MM.1S (cell line): Measurements from ENCODE around the gene EMP2.

Experiments
- EZH2phosphoT487 ChIP-seq: fragments of 300-600 bp; sonication (generic); IDR thresholded peaks from 2 replicates; pipeline ENCODE4 v1.6.1; 2018; ENCODE audit warnings: antibody characterized with exemption, low read length
- TF ChIP-seq, protein P1 (sequence below): fragments of 300-600 bp; sonication (generic); IDR thresholded peaks from 2 replicates; pipeline ENCODE4 v1.5.1; 2016; ENCODE audit warnings: antibody characterized with exemption, low read length, mixed read lengths

DNA sequence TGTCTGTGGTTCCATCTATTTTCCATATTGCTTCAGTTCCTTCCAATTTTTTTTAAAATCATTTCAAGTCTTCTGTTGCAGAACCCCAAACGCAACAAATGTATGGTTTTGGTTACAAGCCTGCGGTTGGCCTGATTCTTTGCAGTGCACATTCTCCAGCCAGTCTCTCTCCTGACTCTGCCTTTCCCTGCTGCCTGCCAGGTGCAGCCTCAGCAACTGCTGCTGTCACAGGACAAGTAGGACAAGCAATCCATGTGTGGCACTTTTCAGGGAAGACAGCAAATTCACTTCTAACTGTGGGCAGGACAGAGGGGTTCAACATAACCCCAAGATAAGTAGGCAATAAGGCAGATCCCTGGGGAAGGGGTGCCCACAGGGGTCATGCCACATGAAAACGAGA lies 24.2 kb downstream of the EMP2 start:
- TF ChIP-seq, protein P1, sequence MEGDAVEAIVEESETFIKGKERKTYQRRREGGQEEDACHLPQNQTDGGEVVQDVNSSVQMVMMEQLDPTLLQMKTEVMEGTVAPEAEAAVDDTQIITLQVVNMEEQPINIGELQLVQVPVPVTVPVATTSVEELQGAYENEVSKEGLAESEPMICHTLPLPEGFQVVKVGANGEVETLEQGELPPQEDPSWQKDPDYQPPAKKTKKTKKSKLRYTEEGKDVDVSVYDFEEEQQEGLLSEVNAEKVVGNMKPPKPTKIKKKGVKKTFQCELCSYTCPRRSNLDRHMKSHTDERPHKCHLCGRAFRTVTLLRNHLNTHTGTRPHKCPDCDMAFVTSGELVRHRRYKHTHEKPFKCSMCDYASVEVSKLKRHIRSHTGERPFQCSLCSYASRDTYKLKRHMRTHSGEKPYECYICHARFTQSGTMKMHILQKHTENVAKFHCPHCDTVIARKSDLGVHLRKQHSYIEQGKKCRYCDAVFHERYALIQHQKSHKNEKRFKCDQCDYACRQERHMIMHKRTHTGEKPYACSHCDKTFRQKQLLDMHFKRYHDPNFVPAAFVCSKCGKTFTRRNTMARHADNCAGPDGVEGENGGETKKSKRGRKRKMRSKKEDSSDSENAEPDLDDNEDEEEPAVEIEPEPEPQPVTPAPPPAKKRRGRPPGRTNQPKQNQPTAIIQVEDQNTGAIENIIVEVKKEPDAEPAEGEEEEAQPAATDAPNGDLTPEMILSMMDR = no peak
- TF ChIP-seq EZH2phosphoT487 = no peak
